A673 (cell line): ENCODE data around the gene GRK1. TPM values are rescaled to one million over a fixed set of nuclear protein-coding genes. Genes with fewer than 3 reads are reported as not detected.

ENCODE experiments used
- BruUV-seq: library from RNA; stranded (reverse); fragments of 400-500 nt; replicated peaks from 2 replicates; lab custom pipeline; 2021; lab: Mats Ljungman, UMichigan
- CTCF ChIA-PET: fragments of 300-600 bp; sonication (Branson Sonifier 250); formaldehyde crosslinking; loops from one replicate; lab custom pipeline; 2022; ENCODE audit warnings: antibody characterized with exemption; lab: Charles Lee
- POLR2A ChIA-PET: fragments of 300-600 bp; sonication (Branson Sonifier 250); formaldehyde crosslinking; loops from one replicate; lab custom pipeline; 2022; ENCODE audit warnings: antibody characterized with exemption; ENCODE audit not compliant: low non-redundant PET; lab: Charles Lee
- DNase-seq: peaks from one replicate; pipeline ENCODE4 v3.0.0-alpha.2; 2015; ENCODE audit warnings: low spot score
- H3K27ac ChIP-seq: fragments of 200-600 bp; sonication (generic); 2 replicates; pipeline ENCODE4 v1.5.1; 2016; ENCODE audit warnings: mixed run types, low read depth, mild to moderate bottlenecking, mixed read lengths, antibody characterized with exemption, low read length; ENCODE audit not compliant: poor library complexity, severe bottlenecking
- H3K27me3 ChIP-seq: fragments of 200-600 bp; sonication (generic); replicated peaks from 2 replicates; pipeline ENCODE4 v1.6.1; 2017; ENCODE audit warnings: mixed run types, low read depth, mild to moderate bottlenecking, mixed read lengths, antibody characterized with exemption, low read length; ENCODE audit not compliant: insufficient read depth, poor library complexity
- H3K36me3 ChIP-seq: fragments of 200-600 bp; sonication (generic); 2 replicates; pipeline ENCODE4 v1.6.1; 2016; ENCODE audit warnings: mixed run types, mild to moderate bottlenecking, mixed read lengths, antibody characterized with exemption, low read length; ENCODE audit not compliant: insufficient read depth, poor library complexity, severe bottlenecking
- H3K4me1 ChIP-seq: fragments of 200-600 bp; sonication (generic); 2 replicates; pipeline ENCODE4 v1.6.1; 2017; ENCODE audit warnings: mixed run types, mild to moderate bottlenecking, mixed read lengths, antibody characterized with exemption, low read length; ENCODE audit not compliant: insufficient read depth, poor library complexity, severe bottlenecking
- H3K4me3 ChIP-seq: fragments of 200-600 bp; sonication (generic); 2 replicates; pipeline ENCODE4 v1.5.1; 2016; ENCODE audit warnings: low read depth, mixed run types, mild to moderate bottlenecking, mixed read lengths, low read length; ENCODE audit not compliant: poor library complexity, severe bottlenecking
- H3K9me3 ChIP-seq: fragments of 200-600 bp; sonication (generic); 2 replicates; pipeline ENCODE4 v1.6.1; 2016; ENCODE audit warnings: mixed run types, low read depth, mild to moderate bottlenecking, mixed read lengths, antibody characterized with exemption, low read length; ENCODE audit not compliant: poor library complexity, severe bottlenecking
- EZH2 ChIP-seq: fragments of 200-600 bp; sonication (generic); IDR thresholded peaks from 2 replicates; pipeline ENCODE4 v1.6.1; 2017; ENCODE audit warnings: borderline replicate concordance, low read depth, mild to moderate bottlenecking, mixed read lengths, antibody characterized with exemption, low read length; ENCODE audit not compliant: poor library complexity, severe bottlenecking
- intact Hi-C: fragments of 100-400 bp; cut with micrococcal nuclease; formaldehyde crosslinking; loops from one replicate; pipeline ENCODE4 v1.10.0; 2022; ENCODE audit not compliant: unreplicated experiment
- total RNA-seq: library from RNA; stranded (reverse); gene quantifications from 2 replicates; pipeline ENCODE4 v1.2.3, GENCODE V29; 2021
- TF ChIP-seq, protein P1 (sequence below): fragments of 300-800, 200-600 bp; sonication (generic); conservative IDR thresholded peaks from 2 replicates; pipeline ENCODE4 v1.5.1; 2017; ENCODE audit warnings: low read depth, mild to moderate bottlenecking, antibody characterized with exemption, low read length, moderate library complexity, mixed read lengths

The GRK1 gene
- total RNA-seq, 1 experiment from 2014 or later: not detected

DNA sequence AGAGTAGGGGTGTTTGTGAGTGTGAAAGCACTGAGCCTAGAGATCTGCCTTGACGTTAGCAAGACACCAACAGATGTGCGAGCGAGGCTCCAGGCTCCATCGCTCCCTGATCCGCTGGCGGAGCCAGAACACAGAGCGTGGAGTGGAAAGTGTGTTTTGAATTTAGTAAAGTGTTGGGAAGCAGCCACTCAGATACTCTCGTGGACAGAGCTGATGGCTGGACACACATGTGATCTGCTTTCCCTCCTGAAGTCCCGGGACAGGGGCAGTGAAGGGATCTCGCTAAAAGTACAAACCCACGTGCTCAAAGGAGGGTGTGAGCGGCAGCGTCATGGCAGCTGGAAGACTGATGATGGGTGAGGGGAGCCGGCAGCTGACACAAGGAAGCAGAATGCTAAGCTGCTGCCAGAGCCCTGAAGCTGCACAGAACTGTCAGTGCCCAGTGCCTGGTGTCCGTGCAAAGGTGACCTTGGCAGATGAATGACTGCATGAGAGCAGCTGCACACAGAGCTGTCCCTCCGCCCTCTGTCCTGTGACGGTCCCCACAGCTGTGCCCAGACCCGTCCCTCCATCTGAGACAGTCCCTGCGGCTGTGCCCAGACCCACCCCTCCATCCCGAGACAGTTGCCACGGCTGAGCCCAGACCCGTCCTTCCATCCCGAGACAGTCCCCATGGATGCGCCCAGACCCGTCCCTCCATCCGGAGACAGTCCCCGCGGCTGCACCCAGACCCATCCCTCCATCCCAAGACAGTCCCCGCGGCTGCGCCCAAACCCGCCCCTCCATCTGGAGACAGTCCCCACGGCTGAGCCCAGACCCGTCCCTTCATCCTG, 62.4 kb downstream of the GRK1 start:
- ChIA-PET POLR2A (no interaction called here), CTCF (interaction anchor here (0.6 kb wide), 1 partner anchor 9 kb away, joined by 3 read pairs; no protein-coding TSS in a partner anchor)
- Histone ChIP-seq H3K4me1 (no peaks in the 10 kb centered on the region), H3K27me3 (peaks cover 24% of the 10 kb centered on the region), H3K36me3 (no peaks in the 10 kb centered on the region), H3K27ac (no peak overlapping the region), H3K4me3 (no peak overlapping the region), H3K9me3 (no peaks in the 10 kb centered on the region)
- no peak for DNase-seq
- intact Hi-C loops: no loop called here
- BruUV-seq: no TSS peak
- TF ChIP-seq EZH2: no peak
- TF ChIP-seq, protein P1, sequence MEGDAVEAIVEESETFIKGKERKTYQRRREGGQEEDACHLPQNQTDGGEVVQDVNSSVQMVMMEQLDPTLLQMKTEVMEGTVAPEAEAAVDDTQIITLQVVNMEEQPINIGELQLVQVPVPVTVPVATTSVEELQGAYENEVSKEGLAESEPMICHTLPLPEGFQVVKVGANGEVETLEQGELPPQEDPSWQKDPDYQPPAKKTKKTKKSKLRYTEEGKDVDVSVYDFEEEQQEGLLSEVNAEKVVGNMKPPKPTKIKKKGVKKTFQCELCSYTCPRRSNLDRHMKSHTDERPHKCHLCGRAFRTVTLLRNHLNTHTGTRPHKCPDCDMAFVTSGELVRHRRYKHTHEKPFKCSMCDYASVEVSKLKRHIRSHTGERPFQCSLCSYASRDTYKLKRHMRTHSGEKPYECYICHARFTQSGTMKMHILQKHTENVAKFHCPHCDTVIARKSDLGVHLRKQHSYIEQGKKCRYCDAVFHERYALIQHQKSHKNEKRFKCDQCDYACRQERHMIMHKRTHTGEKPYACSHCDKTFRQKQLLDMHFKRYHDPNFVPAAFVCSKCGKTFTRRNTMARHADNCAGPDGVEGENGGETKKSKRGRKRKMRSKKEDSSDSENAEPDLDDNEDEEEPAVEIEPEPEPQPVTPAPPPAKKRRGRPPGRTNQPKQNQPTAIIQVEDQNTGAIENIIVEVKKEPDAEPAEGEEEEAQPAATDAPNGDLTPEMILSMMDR: no peak

DNA sequence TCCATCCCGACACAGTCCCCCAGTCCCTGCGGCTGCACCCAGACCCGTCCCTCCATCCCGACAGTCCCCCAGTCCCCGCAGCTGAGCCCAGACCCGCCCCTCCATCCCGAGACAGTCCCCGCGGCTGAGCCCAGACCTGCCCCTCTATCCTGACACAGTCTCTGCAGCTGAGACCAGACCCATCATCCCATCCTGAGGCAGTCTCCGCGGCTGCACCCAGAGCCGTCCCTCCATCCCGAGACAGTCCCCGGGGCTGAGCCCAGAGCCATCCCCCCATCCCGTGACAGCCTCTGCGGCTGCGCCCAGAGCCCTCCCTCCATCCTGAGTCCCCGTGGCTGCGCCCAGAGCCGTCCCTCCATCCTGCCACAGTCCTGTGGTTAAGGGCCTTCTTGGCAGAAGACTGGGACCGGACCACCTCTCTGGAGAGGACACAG, 63.3 kb downstream of the GRK1 start:
- Histone ChIP-seq H3K27ac (no peak overlapping the region), H3K36me3 (no peaks in the 10 kb centered on the region), H3K27me3 (peaks cover 24% of the 10 kb centered on the region), H3K9me3 (no peaks in the 10 kb centered on the region), H3K4me3 (no peak overlapping the region), H3K4me1 (no peaks in the 10 kb centered on the region)
- TF ChIP-seq, protein P1: no peak
- no peak for TF ChIP-seq EZH2
- intact Hi-C loops: no loop called here
- POLR2A ChIA-PET: no interaction called here
- BruUV-seq: no TSS peak
- CTCF ChIA-PET: no interaction called here
- no peak for DNase-seq

DNA sequence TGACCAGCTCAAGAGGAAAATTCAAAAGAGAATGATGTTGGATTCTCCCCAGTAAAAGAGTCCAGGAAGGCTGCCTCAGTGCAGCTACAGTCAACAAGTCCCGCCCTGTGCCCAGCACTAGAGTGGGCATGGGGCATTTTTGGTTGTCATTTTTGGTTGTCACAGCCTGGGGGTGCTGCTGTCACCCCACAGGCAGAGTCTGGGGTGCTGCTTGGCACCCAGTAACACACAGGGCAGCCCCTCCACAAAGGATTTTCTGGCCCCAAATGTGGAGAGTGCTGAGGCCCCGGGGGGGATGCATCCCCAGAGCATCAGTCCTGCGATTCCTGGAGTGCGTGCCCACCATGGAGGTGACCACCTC, 63.8 kb downstream of the GRK1 start:
- TF ChIP-seq EZH2: no peak
- TF ChIP-seq, protein P1: no peak
- DNase-seq: no peak
- Histone ChIP-seq H3K4me3 (no peak overlapping the region), H3K27me3 (peaks cover 24% of the 10 kb centered on the region), H3K27ac (no peak overlapping the region), H3K9me3 (no peaks in the 10 kb centered on the region), H3K4me1 (no peaks in the 10 kb centered on the region), H3K36me3 (no peaks in the 10 kb centered on the region)
- no TSS peak for BruUV-seq
- CTCF ChIA-PET: no interaction called here
- POLR2A ChIA-PET: no interaction called here
- intact Hi-C loops: no loop called here
